ENCODE measurements around the gene ZNF469.

DNA sequence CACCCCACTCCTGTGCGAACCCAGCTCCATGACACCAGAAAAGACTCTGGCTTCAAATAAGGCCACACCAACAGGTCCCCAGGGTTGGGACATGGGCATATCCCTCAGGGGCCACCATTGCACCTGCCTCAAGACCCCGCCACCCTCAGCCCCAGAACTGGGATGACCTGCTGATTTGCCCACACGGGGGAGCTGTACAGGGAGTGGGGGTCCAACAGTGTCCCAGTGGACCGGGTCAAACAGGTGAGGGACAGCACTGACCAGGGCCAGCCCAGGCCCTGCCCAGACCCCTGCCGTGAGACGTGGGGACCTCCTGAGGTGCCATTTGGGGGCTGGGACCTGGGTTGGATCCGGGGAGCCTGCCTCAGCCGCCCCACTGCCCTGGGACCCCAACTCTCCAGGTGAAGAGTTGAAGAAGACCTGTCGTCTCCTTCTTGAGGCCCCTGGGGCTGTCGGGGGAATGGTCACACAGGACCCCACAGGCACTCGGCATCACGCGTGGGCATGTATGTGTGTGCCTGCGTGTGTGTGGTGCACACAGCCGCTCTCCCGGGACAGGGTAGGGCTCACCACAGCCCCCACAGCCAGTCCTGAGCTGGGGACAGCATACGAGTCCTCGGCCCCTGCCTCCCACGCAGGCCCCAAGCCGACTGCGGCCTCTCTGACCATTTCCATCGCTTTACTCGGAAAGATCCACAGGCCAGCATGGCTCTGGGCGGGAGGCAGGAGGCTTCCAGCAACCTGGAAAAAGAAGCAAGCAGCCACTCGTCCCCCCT, 34.2 kb upstream of the ZNF469 start:
- TF ChIP-seq POLR2A (IDR thresholded peaks at IDR 0.05) = no peak
- TF ChIP-seq, protein P1, sequence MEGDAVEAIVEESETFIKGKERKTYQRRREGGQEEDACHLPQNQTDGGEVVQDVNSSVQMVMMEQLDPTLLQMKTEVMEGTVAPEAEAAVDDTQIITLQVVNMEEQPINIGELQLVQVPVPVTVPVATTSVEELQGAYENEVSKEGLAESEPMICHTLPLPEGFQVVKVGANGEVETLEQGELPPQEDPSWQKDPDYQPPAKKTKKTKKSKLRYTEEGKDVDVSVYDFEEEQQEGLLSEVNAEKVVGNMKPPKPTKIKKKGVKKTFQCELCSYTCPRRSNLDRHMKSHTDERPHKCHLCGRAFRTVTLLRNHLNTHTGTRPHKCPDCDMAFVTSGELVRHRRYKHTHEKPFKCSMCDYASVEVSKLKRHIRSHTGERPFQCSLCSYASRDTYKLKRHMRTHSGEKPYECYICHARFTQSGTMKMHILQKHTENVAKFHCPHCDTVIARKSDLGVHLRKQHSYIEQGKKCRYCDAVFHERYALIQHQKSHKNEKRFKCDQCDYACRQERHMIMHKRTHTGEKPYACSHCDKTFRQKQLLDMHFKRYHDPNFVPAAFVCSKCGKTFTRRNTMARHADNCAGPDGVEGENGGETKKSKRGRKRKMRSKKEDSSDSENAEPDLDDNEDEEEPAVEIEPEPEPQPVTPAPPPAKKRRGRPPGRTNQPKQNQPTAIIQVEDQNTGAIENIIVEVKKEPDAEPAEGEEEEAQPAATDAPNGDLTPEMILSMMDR (IDR thresholded peaks at IDR 0.05 in 4 of 5, conservative IDR thresholded peaks at IDR 0.05 in 1 of 5) = no peak
